Neural cell (in vitro differentiated cells): ENCODE data around the gene UNC5C. TPM values are rescaled to one million over a fixed set of nuclear protein-coding genes. Genes with fewer than 3 reads are reported as not detected.

ENCODE experiments used
- H2AFZ ChIP-seq: fragments of 200-600, 300-800 bp; sonication (generic), shearing (Covaris generic); 2 replicates; pipeline ENCODE4 v1.6.0; 2014; ENCODE audit warnings: low read depth, mild to moderate bottlenecking, antibody characterized with exemption, low read length, moderate library complexity
- H3F3A ChIP-seq: fragments of 200-600 bp; shearing (Covaris generic); 2 replicates; pipeline ENCODE4 v1.6.1; 2016; ENCODE audit warnings: mild to moderate bottlenecking, moderate library complexity, mixed read lengths, antibody characterized with exemption, low read length; ENCODE audit not compliant: insufficient read depth, poor library complexity, severe bottlenecking
- H3K27ac ChIP-seq: fragments of 200-600, 300-800 bp; sonication (generic), shearing (Covaris generic); 2 replicates; pipeline ENCODE4 v1.5.1; 2014; ENCODE audit warnings: mild to moderate bottlenecking, low read length, moderate library complexity
- H3K27me3 ChIP-seq: fragments of 300-800, 200-600 bp; sonication (generic), shearing (Covaris generic); 2 replicates; pipeline ENCODE4 v1.6.0; 2014; ENCODE audit warnings: mild to moderate bottlenecking, low read depth, low read length, moderate library complexity; ENCODE audit not compliant: insufficient read depth
- H3K36me3 ChIP-seq: fragments of 300-800, 200-600 bp; sonication (generic), shearing (Covaris generic); 2 replicates; pipeline ENCODE4 v1.5.1; 2014; ENCODE audit warnings: mild to moderate bottlenecking, antibody characterized with exemption, low read length, moderate library complexity; ENCODE audit not compliant: insufficient read depth
- H3K4me2 ChIP-seq: fragments of 300-800, 200-600 bp; sonication (generic), shearing (Covaris generic); 2 replicates; pipeline ENCODE4 v1.6.0; 2014; ENCODE audit warnings: mild to moderate bottlenecking, low read length
- H3K4me3 ChIP-seq: fragments of 300-800, 200-600 bp; sonication (generic), shearing (Covaris generic); 2 replicates; pipeline ENCODE4 v1.5.1; 2014; ENCODE audit warnings: mild to moderate bottlenecking, low read length, moderate library complexity
- H3K79me2 ChIP-seq: fragments of 200-600 bp; shearing (Covaris generic); replicated peaks from 2 replicates; pipeline ENCODE4 v1.6.0; 2014; ENCODE audit warnings: mild to moderate bottlenecking, low read length, moderate library complexity; ENCODE audit not compliant: insufficient read depth
- H3K9ac ChIP-seq: fragments of 300-800, 200-600 bp; sonication (generic), shearing (Covaris generic); 2 replicates; pipeline ENCODE4 v1.6.1; 2016; ENCODE audit warnings: mild to moderate bottlenecking, low read length, mixed read lengths
- H3K9me2 ChIP-seq: fragments of 200-600 bp; shearing (Covaris generic); 2 replicates; pipeline ENCODE4 v1.6.1; 2016; ENCODE audit warnings: mild to moderate bottlenecking, low read length, mixed read lengths; ENCODE audit not compliant: insufficient read depth
- H3K9me3 ChIP-seq: fragments of 200-600, 300-800 bp; sonication (generic), shearing (Covaris generic); 2 replicates; pipeline ENCODE4 v1.6.1; 2016; ENCODE audit warnings: mild to moderate bottlenecking, mixed run types, low read length, moderate library complexity, mixed read lengths
- H4K20me1 ChIP-seq: fragments of 200-600 bp; shearing (Covaris generic); 2 replicates; pipeline ENCODE4 v1.6.1; 2016; ENCODE audit warnings: mild to moderate bottlenecking, mixed run types; ENCODE audit not compliant: insufficient read depth
- EP300 ChIP-seq: fragments of 450-650 bp; conservative IDR thresholded peaks from 2 replicates; pipeline ENCODE4 v1.6.1; 2014; ENCODE audit warnings: antibody characterized with exemption, mild to moderate bottlenecking, moderate library complexity; ENCODE audit not compliant: poor library complexity, severe bottlenecking
- EZH2 ChIP-seq: fragments of 200-600, 300-800 bp; shearing (Covaris generic), sonication (generic); IDR thresholded peaks from 2 replicates; pipeline ENCODE4 v1.6.1; 2014; ENCODE audit warnings: antibody characterized with exemption, low read length, borderline replicate concordance, mild to moderate bottlenecking; ENCODE audit not compliant: insufficient read depth, poor library complexity, severe bottlenecking
- MXI1 ChIP-seq: fragments of 450-650 bp; conservative IDR thresholded peaks from 2 replicates; pipeline ENCODE4 v1.6.1; 2014; ENCODE audit warnings: antibody characterized with exemption, mild to moderate bottlenecking; ENCODE audit not compliant: poor library complexity, severe bottlenecking
- POLR2AphosphoS5 ChIP-seq: IDR thresholded peaks from 2 replicates; pipeline ENCODE4 v1.6.1; 2012
- RAD21 ChIP-seq: fragments of 450-650 bp; conservative IDR thresholded peaks from 2 replicates; pipeline ENCODE4 v1.6.1; 2014; ENCODE audit warnings: antibody characterized with exemption, mild to moderate bottlenecking, moderate library complexity
- SMC3 ChIP-seq: fragments of 450-650 bp; conservative IDR thresholded peaks from 2 replicates; pipeline ENCODE4 v1.6.1; 2014; ENCODE audit warnings: antibody characterized with exemption, mild to moderate bottlenecking, moderate library complexity; ENCODE audit not compliant: poor library complexity
- TAF1 ChIP-seq: IDR thresholded peaks from 2 replicates; pipeline ENCODE4 v1.6.1; 2012; ENCODE audit warnings: low read depth
- polyA plus RNA-seq: library from polyadenylated mRNA; depleted of rRNA; stranded (reverse); fragments of >200 nt; gene quantifications from 2 replicates; pipeline ENCODE4 v1.2.3, GENCODE V29; 2014
- TF ChIP-seq, protein P1 (sequence below): fragments of 450-650 bp; IDR thresholded peaks from 2 replicates; pipeline ENCODE4 v1.5.1; 2014; ENCODE audit warnings: antibody characterized with exemption, mild to moderate bottlenecking, moderate library complexity; ENCODE audit not compliant: poor library complexity, severe bottlenecking
- TF ChIP-seq, protein P2 (sequence below): IDR thresholded peaks from 2 replicates; pipeline ENCODE4 v1.6.1; 2012; ENCODE audit warnings: borderline replicate concordance

Gene UNC5C
- polyA plus RNA-seq, 1 donor from 2014 or later, result 0.56 TPM

GRCh38 chr4:95248720-95249425, 299.9 kb downstream of the UNC5C start:
- Histone ChIP-seq H3F3A (no peaks in the 10 kb centered on the region), H4K20me1 (no peaks in the 10 kb centered on the region), H3K4me2 (no peak overlapping the region), H3K27ac (no peak overlapping the region), H3K36me3 (no peaks in the 10 kb centered on the region), H3K27me3 (no peaks in the 10 kb centered on the region), H3K79me2 (no peaks in the 10 kb centered on the region), H3K4me3 (no peak overlapping the region), H3K9me3 (no peaks in the 10 kb centered on the region), H3K9me2 (no peaks in the 10 kb centered on the region), H3K9ac (no peak overlapping the region), H2AFZ (no peak overlapping the region)
- TF ChIP-seq, protein P1, sequence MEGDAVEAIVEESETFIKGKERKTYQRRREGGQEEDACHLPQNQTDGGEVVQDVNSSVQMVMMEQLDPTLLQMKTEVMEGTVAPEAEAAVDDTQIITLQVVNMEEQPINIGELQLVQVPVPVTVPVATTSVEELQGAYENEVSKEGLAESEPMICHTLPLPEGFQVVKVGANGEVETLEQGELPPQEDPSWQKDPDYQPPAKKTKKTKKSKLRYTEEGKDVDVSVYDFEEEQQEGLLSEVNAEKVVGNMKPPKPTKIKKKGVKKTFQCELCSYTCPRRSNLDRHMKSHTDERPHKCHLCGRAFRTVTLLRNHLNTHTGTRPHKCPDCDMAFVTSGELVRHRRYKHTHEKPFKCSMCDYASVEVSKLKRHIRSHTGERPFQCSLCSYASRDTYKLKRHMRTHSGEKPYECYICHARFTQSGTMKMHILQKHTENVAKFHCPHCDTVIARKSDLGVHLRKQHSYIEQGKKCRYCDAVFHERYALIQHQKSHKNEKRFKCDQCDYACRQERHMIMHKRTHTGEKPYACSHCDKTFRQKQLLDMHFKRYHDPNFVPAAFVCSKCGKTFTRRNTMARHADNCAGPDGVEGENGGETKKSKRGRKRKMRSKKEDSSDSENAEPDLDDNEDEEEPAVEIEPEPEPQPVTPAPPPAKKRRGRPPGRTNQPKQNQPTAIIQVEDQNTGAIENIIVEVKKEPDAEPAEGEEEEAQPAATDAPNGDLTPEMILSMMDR, result no peak
- TF ChIP-seq, protein P2, sequence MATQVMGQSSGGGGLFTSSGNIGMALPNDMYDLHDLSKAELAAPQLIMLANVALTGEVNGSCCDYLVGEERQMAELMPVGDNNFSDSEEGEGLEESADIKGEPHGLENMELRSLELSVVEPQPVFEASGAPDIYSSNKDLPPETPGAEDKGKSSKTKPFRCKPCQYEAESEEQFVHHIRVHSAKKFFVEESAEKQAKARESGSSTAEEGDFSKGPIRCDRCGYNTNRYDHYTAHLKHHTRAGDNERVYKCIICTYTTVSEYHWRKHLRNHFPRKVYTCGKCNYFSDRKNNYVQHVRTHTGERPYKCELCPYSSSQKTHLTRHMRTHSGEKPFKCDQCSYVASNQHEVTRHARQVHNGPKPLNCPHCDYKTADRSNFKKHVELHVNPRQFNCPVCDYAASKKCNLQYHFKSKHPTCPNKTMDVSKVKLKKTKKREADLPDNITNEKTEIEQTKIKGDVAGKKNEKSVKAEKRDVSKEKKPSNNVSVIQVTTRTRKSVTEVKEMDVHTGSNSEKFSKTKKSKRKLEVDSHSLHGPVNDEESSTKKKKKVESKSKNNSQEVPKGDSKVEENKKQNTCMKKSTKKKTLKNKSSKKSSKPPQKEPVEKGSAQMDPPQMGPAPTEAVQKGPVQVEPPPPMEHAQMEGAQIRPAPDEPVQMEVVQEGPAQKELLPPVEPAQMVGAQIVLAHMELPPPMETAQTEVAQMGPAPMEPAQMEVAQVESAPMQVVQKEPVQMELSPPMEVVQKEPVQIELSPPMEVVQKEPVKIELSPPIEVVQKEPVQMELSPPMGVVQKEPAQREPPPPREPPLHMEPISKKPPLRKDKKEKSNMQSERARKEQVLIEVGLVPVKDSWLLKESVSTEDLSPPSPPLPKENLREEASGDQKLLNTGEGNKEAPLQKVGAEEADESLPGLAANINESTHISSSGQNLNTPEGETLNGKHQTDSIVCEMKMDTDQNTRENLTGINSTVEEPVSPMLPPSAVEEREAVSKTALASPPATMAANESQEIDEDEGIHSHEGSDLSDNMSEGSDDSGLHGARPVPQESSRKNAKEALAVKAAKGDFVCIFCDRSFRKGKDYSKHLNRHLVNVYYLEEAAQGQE, result no peak
- no peak for TF ChIP-seq TAF1
- TF ChIP-seq RAD21, result no peak
- no peak for TF ChIP-seq EZH2
- TF ChIP-seq MXI1, result no peak
- no peak for TF ChIP-seq EP300
- TF ChIP-seq SMC3, result no peak
- no peak for TF ChIP-seq POLR2AphosphoS5

DNA sequence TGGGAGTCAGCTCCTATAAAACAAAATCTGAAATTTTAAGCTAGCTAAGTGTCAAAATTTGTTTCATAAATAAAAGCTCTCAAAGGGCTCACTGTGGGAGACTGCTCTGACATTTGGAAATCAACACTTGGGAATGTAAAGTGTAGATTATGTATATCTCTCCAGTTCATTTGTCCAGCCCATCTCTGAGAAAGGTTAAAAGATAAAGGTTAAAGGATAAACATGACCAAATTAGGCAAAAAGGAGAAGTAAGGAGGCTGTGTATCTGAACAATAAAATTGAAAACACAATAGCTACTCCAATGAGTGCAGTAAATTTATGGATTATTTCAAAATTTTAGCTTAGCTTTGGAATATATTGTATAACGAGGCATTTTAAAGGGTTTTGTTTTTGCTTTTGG, 304.9 kb downstream of the UNC5C start:
- Histone ChIP-seq H4K20me1 (no peaks in the 10 kb centered on the region), H3K9me2 (no peaks in the 10 kb centered on the region), H3K27ac (no peak overlapping the region), H3K36me3 (no peaks in the 10 kb centered on the region), H2AFZ (no peak overlapping the region), H3K4me2 (no peak overlapping the region), H3F3A (no peaks in the 10 kb centered on the region), H3K79me2 (no peaks in the 10 kb centered on the region), H3K9ac (no peak overlapping the region), H3K27me3 (no peaks in the 10 kb centered on the region), H3K9me3 (no peaks in the 10 kb centered on the region), H3K4me3 (no peak overlapping the region)
- TF ChIP-seq, protein P1, result no peak
- TF ChIP-seq, protein P2, result no peak
- TF ChIP-seq EP300 (no peak), TAF1 (no peak), SMC3 (no peak), MXI1 (no peak), EZH2 (no peak), RAD21 (no peak)
